Non-pigmented ciliary epithelial cell (primary cell): ENCODE results near the gene PAX5.

Experiments used
- DNase-seq: peaks from one replicate; pipeline ENCODE4 v3.0.0-alpha.2; 2010; ENCODE audit warnings: low read depth

PAX5 gene

GRCh38 chr9:36834736-36835135, 199.3 kb downstream of the PAX5 start:
- DNase-seq = no peak

GRCh38 chr9:36833954-36834353, 200.1 kb downstream of the PAX5 start:
- no peak for DNase-seq

GRCh38 chr9:36832164-36832795, 201.8 kb downstream of the PAX5 start:
- no peak for DNase-seq

- DNase-seq = no peak
These were observed 202.5 kb downstream of the PAX5 start for GRCh38 chr9:36831381-36832161.

GRCh38 chr9:36828611-36829013, 205.5 kb downstream of the PAX5 start:
- DNase-seq = no peak

GRCh38 chr9:36827593-36827992, 206.5 kb downstream of the PAX5 start:
- DNase-seq = no peak

- DNase-seq = no peak
These were observed 207.5 kb downstream of the PAX5 start for GRCh38 chr9:36826581-36826980.

GRCh38 chr9:36825179-36825578, 208.9 kb downstream of the PAX5 start:
- DNase-seq = no peak

- DNase-seq = no peak
These were observed 210.1 kb downstream of the PAX5 start for GRCh38 chr9:36823934-36824333.

- no peak for DNase-seq
These were observed 210.6 kb downstream of the PAX5 start for GRCh38 chr9:36823466-36823865.

- DNase-seq = no peak
These were observed 211.9 kb downstream of the PAX5 start for GRCh38 chr9:36822201-36822600.

GRCh38 chr9:36820392-36820861, 213.6 kb downstream of the PAX5 start:
- no peak for DNase-seq

GRCh38 chr9:36818965-36819870, 214.8 kb downstream of the PAX5 start:
- DNase-seq = no peak

- DNase-seq = no peak
These were observed 215.7 kb downstream of the PAX5 start for GRCh38 chr9:36818242-36818938.

- no peak for DNase-seq
These were observed 216.8 kb downstream of the PAX5 start for GRCh38 chr9:36817160-36817834.

GRCh38 chr9:36816371-36816770, 217.7 kb downstream of the PAX5 start:
- DNase-seq = no peak

- DNase-seq = no peak
These were observed 218.3 kb downstream of the PAX5 start for GRCh38 chr9:36815566-36816348.

GRCh38 chr9:36815023-36815422, 219.0 kb downstream of the PAX5 start:
- no peak for DNase-seq

- no peak for DNase-seq
These were observed 220.9 kb downstream of the PAX5 start for GRCh38 chr9:36813154-36813553.

GRCh38 chr9:36812556-36812955, 221.5 kb downstream of the PAX5 start:
- no peak for DNase-seq

- DNase-seq = no peak
These were observed 225.8 kb downstream of the PAX5 start for GRCh38 chr9:36808251-36808650.
